HCT116 (cell line): ENCODE results near the gene RGS19. TPM values are rescaled to one million over a fixed set of nuclear protein-coding genes. Genes with fewer than 3 reads are reported as not detected.

Experiments used
- ATAC-seq: fragments of 200-7000 bp; cut with Tn5 transposase; 2 replicates; pipeline ENCODE4 v1.9.1; 2020; ENCODE audit warnings: mild to moderate bottlenecking, moderate library complexity
- BruUV-seq: library from RNA; stranded (reverse); fragments of 400-500 nt; replicated peaks from 2 replicates; lab custom pipeline; 2021; lab: Mats Ljungman, UMichigan
- CTCF ChIA-PET: fragments of 300-600 bp; sonication (Branson Sonifier 250); formaldehyde crosslinking; loops from one replicate; lab custom pipeline; 2021; ENCODE audit warnings: antibody characterized with exemption; lab: Charles Lee
- POLR2A ChIA-PET: fragments of 300-600, 350-600 bp; sonication (Branson Sonifier 250); formaldehyde crosslinking; loops from one replicate; lab custom pipeline; 2021; ENCODE audit warnings: antibody characterized with exemption; lab: Charles Lee
- RAD21 ChIA-PET, 2 experiments: fragments of 300-600 bp; sonication (Branson Sonifier 250); formaldehyde crosslinking; loops; one replicate each; lab custom pipeline; 2023; ENCODE audit warnings: low total read pairs in 2 of 2; ENCODE audit not compliant: uncharacterized antibody in 2 of 2, unreplicated experiment in 2 of 2, low non-redundant PET in 1 of 2; lab: Charles Lee
- DNase-seq: peaks from one replicate; pipeline ENCODE4 v3.0.0-alpha.2; 2010; ENCODE audit warnings: low read depth, low spot score
- H2AFZ ChIP-seq: fragments of 200-600 bp; shearing (Covaris generic), sonication (generic); 2 replicates; pipeline ENCODE4 v1.6.1; 2017; ENCODE audit warnings: low read depth, mixed run types, mixed read lengths, antibody characterized with exemption, low read length; ENCODE audit not compliant: poor library complexity, severe bottlenecking
- H3K27ac ChIP-seq: 2 replicates; pipeline ENCODE4 v1.5.1; 2012; ENCODE audit warnings: low read depth, low read length
- H3K27me3 ChIP-seq: fragments of 200-600 bp; sonication (generic); 2 replicates; pipeline ENCODE4 v1.6.1; 2016; ENCODE audit warnings: mixed run types, low read length, mixed read lengths; ENCODE audit not compliant: insufficient read depth
- H3K36me3 ChIP-seq, 2 experiments: fragments of 200-500 bp in 1 of 2; fragments of 200-600 bp in 1 of 2; sonication (Bioruptor generic) in 1 of 2; sonication (generic) in 1 of 2; 2 replicates each; pipeline versions ENCODE4 v1.5.1 to v1.6.1; 2014 to 2016; ENCODE audit warnings: low read length in 2 of 2, inconsistent platforms in 1 of 2, mixed read lengths in 1 of 2, mixed run types in 1 of 2; ENCODE audit not compliant: insufficient read depth in 2 of 2, control insufficient read depth in 1 of 2
- H3K4me1 ChIP-seq, 2 experiments: fragments of 200-600 bp in 1 of 2; sonication (generic) in 1 of 2; 2 replicates each; pipeline versions ENCODE4 v1.5.1 to v1.6.1; 2012 to 2017; ENCODE audit warnings: low read length in 2 of 2, inconsistent platforms in 1 of 2, mild to moderate bottlenecking in 1 of 2, mixed read lengths in 1 of 2, mixed run types in 1 of 2, moderate library complexity in 1 of 2; ENCODE audit not compliant: insufficient read depth in 2 of 2, control insufficient read depth in 1 of 2
- H3K4me2 ChIP-seq: fragments of 200-600 bp; sonication (generic); 2 replicates; pipeline ENCODE4 v1.6.1; 2017; ENCODE audit warnings: mixed run types, low read length, mixed read lengths
- H3K4me3 ChIP-seq, 2 experiments: fragments of 200-600 bp in 1 of 2; sonication (generic) in 1 of 2; replicated peaks in 1 of 2; 2 replicates each; pipeline ENCODE4 v1.5.1; 2011 to 2016; ENCODE audit warnings: low read length in 2 of 2, control low read depth in 1 of 2, low read depth in 1 of 2, mild to moderate bottlenecking in 1 of 2, mixed read lengths in 1 of 2, mixed run types in 1 of 2
- H3K79me2 ChIP-seq: fragments of 200-600 bp; sonication (generic); 2 replicates; pipeline ENCODE4 v1.6.1; 2017; ENCODE audit warnings: mild to moderate bottlenecking, mixed run types, low read length, moderate library complexity, mixed read lengths; ENCODE audit not compliant: insufficient read depth
- H3K9ac ChIP-seq: fragments of 200-600 bp; sonication (generic); 2 replicates; pipeline ENCODE4 v1.6.1; 2016; ENCODE audit warnings: low read length, mixed read lengths
- H3K9me2 ChIP-seq: fragments of 200-600 bp; sonication (generic), shearing (Covaris generic); 2 replicates; pipeline ENCODE4 v1.6.1; 2017; ENCODE audit warnings: mixed run types, mild to moderate bottlenecking, moderate library complexity; ENCODE audit not compliant: insufficient read depth
- H3K9me3 ChIP-seq, 2 experiments: fragments of 200-500 bp in 1 of 2; fragments of 200-600 bp in 1 of 2; sonication (Bioruptor generic) in 1 of 2; sonication (generic) in 1 of 2; 2 replicates each; pipeline ENCODE4 v1.6.1; 2014 to 2017; ENCODE audit warnings: low read length in 2 of 2, mixed read lengths in 2 of 2, inconsistent platforms in 1 of 2, low read depth in 1 of 2, mild to moderate bottlenecking in 1 of 2, mixed run types in 1 of 2, moderate library complexity in 1 of 2; ENCODE audit not compliant: control insufficient read depth in 1 of 2, insufficient read depth in 1 of 2
- H4K20me1 ChIP-seq: fragments of 200-600 bp; sonication (generic), shearing (Covaris generic); 2 replicates; pipeline ENCODE4 v1.6.1; 2017; ENCODE audit warnings: mixed run types, mild to moderate bottlenecking, moderate library complexity; ENCODE audit not compliant: insufficient read depth
- CBX3 ChIP-seq: IDR thresholded peaks from 2 replicates; pipeline ENCODE4 v1.6.1; 2012; ENCODE audit warnings: low read depth
- CEBPB ChIP-seq: IDR thresholded peaks from 2 replicates; pipeline ENCODE4 v1.6.1; 2012; ENCODE audit warnings: low read depth
- EGR1 ChIP-seq: IDR thresholded peaks from 2 replicates; pipeline ENCODE4 v1.6.1; 2012; ENCODE audit warnings: low read depth
- ELF1 ChIP-seq: IDR thresholded peaks from 2 replicates; pipeline ENCODE4 v1.6.1; 2012; ENCODE audit warnings: low read depth, borderline replicate concordance
- EZH2 ChIP-seq: fragments of 200-600 bp; sonication (generic); IDR thresholded peaks from 2 replicates; pipeline ENCODE4 v1.6.1; 2017; ENCODE audit warnings: antibody characterized with exemption, mixed run types
- EZH2phosphoT487 ChIP-seq: fragments of 200-600 bp; IDR thresholded peaks from 2 replicates; pipeline ENCODE4 v1.6.1; 2018; ENCODE audit warnings: antibody characterized with exemption, borderline replicate concordance
- JUND ChIP-seq: IDR thresholded peaks from 2 replicates; pipeline ENCODE4 v1.6.1; 2012
- POLR2A ChIP-seq: IDR thresholded peaks from 2 replicates; pipeline ENCODE4 v1.7.0; 2011; ENCODE audit warnings: borderline replicate concordance; ENCODE audit not compliant: insufficient read depth, insufficient read length; ENCODE audit errors: extremely low read depth
- POLR2AphosphoS5 ChIP-seq: IDR thresholded peaks from 2 replicates; pipeline ENCODE4 v1.6.1; 2011; ENCODE audit warnings: mild to moderate bottlenecking, low read depth, low read length, moderate library complexity
- RAD21 ChIP-seq: IDR thresholded peaks from 2 replicates; pipeline ENCODE4 v1.6.1; 2012; ENCODE audit warnings: low read depth, mild to moderate bottlenecking
- SP1 ChIP-seq: IDR thresholded peaks from 2 replicates; pipeline ENCODE4 v1.6.1; 2012; ENCODE audit warnings: low read depth
- SRF ChIP-seq: IDR thresholded peaks from 2 replicates; pipeline ENCODE4 v1.6.1; 2012; ENCODE audit warnings: low read depth
- YY1 ChIP-seq: IDR thresholded peaks from 2 replicates; pipeline ENCODE4 v1.6.1; 2011; ENCODE audit warnings: low read length, low read depth, moderate library complexity, mild to moderate bottlenecking; ENCODE audit not compliant: insufficient replicate concordance; ENCODE audit errors: extremely low read depth
- ZFX ChIP-seq: fragments of 450-650 bp; IDR thresholded peaks from 2 replicates; pipeline ENCODE4 v1.6.1; 2017
- ZNF274 ChIP-seq: fragments of 200-500 bp; sonication (Bioruptor generic); IDR thresholded peaks from 2 replicates; pipeline ENCODE4 v1.6.1; 2014; ENCODE audit warnings: mild to moderate bottlenecking, low read depth, low read length, inconsistent platforms
- intact Hi-C: fragments of 100-400 bp; cut with micrococcal nuclease; formaldehyde crosslinking; loops from 2 replicates; pipeline ENCODE4 v1.10.0; 2022
- total RNA-seq: library from RNA; stranded (reverse); gene quantifications from one replicate; pipeline ENCODE4 v1.2.1, GENCODE V29; 2021; ENCODE audit not compliant: unreplicated experiment
- TF ChIP-seq, protein P1 (sequence below): IDR thresholded peaks from 2 replicates; pipeline ENCODE4 v1.6.1; 2012
- TF ChIP-seq, protein P2 (sequence below): IDR thresholded peaks from 2 replicates; pipeline ENCODE4 v1.6.1; 2011; ENCODE audit warnings: mild to moderate bottlenecking, low read length, moderate library complexity; ENCODE audit not compliant: insufficient replicate concordance; ENCODE audit errors: extremely low read depth
- TF ChIP-seq, protein P3 (sequence below): IDR thresholded peaks from 2 replicates; pipeline ENCODE4 v1.6.1; 2012; ENCODE audit warnings: low read depth
- TF ChIP-seq, protein P4 (sequence below): IDR thresholded peaks from 2 replicates; pipeline ENCODE4 v1.6.1; 2012

RGS19 gene
- total RNA-seq, 1 experiment from 2014 or later, result 21.4 TPM

DNA sequence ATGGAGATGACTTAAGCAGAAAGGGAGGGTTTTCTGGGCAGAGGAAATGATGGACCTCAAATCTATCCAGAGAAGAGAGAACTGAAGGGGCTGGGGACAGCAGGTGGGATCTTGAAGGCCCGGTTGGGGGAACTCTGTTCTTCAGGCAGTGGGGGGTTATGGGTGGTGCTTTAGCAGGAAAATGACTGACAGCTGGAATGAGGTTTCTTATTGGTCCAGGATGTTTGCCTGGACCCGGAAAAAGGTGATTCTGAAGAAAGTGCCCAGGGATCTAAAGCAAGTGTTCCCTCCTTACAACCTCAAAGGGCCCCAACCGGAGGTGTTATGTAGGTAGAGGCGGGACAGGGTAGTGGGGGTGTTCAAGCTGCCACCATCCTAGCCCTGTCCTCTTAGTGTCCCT lies 16.1 kb upstream of the RGS19 start:
- Histone ChIP-seq H2AFZ (no peak overlapping the region), H3K4me2 (no peak overlapping the region), H3K36me3 (no peaks in the 10 kb centered on the region), H3K9me2 (no peaks in the 10 kb centered on the region), H3K4me3 (no peak overlapping the region), H3K27me3 (no peaks in the 10 kb centered on the region), H4K20me1 (no peaks in the 10 kb centered on the region), H3K9me3 (no peaks in the 10 kb centered on the region), H3K79me2 (no peaks in the 10 kb centered on the region), H3K27ac (no peak overlapping the region), H3K4me1 (no peaks in the 10 kb centered on the region), H3K9ac (no peak overlapping the region)
- ChIA-PET POLR2A (no interaction called here), RAD21 (no interaction called here), CTCF (no interaction called here)
- DNase-seq (no peak), ATAC-seq (no peak)
- TF ChIP-seq EZH2, result no peak
- TF ChIP-seq SRF, result no peak
- TF ChIP-seq SP1, result no peak
- TF ChIP-seq, protein P1, sequence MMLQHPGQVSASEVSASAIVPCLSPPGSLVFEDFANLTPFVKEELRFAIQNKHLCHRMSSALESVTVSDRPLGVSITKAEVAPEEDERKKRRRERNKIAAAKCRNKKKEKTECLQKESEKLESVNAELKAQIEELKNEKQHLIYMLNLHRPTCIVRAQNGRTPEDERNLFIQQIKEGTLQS, result no peak
- TF ChIP-seq, protein P2, sequence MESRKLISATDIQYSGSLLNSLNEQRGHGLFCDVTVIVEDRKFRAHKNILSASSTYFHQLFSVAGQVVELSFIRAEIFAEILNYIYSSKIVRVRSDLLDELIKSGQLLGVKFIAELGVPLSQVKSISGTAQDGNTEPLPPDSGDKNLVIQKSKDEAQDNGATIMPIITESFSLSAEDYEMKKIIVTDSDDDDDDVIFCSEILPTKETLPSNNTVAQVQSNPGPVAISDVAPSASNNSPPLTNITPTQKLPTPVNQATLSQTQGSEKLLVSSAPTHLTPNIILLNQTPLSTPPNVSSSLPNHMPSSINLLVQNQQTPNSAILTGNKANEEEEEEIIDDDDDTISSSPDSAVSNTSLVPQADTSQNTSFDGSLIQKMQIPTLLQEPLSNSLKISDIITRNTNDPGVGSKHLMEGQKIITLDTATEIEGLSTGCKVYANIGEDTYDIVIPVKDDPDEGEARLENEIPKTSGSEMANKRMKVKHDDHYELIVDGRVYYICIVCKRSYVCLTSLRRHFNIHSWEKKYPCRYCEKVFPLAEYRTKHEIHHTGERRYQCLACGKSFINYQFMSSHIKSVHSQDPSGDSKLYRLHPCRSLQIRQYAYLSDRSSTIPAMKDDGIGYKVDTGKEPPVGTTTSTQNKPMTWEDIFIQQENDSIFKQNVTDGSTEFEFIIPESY, result no peak
- TF ChIP-seq JUND, result no peak
- TF ChIP-seq ZFX, result no peak
- TF ChIP-seq ZNF274, result no peak
- TF ChIP-seq CEBPB, result no peak
- no peak for TF ChIP-seq POLR2AphosphoS5
- TF ChIP-seq, protein P3, sequence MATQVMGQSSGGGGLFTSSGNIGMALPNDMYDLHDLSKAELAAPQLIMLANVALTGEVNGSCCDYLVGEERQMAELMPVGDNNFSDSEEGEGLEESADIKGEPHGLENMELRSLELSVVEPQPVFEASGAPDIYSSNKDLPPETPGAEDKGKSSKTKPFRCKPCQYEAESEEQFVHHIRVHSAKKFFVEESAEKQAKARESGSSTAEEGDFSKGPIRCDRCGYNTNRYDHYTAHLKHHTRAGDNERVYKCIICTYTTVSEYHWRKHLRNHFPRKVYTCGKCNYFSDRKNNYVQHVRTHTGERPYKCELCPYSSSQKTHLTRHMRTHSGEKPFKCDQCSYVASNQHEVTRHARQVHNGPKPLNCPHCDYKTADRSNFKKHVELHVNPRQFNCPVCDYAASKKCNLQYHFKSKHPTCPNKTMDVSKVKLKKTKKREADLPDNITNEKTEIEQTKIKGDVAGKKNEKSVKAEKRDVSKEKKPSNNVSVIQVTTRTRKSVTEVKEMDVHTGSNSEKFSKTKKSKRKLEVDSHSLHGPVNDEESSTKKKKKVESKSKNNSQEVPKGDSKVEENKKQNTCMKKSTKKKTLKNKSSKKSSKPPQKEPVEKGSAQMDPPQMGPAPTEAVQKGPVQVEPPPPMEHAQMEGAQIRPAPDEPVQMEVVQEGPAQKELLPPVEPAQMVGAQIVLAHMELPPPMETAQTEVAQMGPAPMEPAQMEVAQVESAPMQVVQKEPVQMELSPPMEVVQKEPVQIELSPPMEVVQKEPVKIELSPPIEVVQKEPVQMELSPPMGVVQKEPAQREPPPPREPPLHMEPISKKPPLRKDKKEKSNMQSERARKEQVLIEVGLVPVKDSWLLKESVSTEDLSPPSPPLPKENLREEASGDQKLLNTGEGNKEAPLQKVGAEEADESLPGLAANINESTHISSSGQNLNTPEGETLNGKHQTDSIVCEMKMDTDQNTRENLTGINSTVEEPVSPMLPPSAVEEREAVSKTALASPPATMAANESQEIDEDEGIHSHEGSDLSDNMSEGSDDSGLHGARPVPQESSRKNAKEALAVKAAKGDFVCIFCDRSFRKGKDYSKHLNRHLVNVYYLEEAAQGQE, result no peak
- no peak for TF ChIP-seq RAD21
- TF ChIP-seq ELF1, result no peak
- no peak for TF ChIP-seq YY1
- TF ChIP-seq, protein P4, sequence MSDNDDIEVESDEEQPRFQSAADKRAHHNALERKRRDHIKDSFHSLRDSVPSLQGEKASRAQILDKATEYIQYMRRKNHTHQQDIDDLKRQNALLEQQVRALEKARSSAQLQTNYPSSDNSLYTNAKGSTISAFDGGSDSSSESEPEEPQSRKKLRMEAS, result no peak
- no peak for TF ChIP-seq POLR2A
- no peak for TF ChIP-seq CBX3
- no peak for TF ChIP-seq EZH2phosphoT487
- TF ChIP-seq EGR1, result no peak
- no TSS peak for BruUV-seq
- intact Hi-C loops, result no loop called here
